ENCODE measurements around the gene NCOA1.

DNA sequence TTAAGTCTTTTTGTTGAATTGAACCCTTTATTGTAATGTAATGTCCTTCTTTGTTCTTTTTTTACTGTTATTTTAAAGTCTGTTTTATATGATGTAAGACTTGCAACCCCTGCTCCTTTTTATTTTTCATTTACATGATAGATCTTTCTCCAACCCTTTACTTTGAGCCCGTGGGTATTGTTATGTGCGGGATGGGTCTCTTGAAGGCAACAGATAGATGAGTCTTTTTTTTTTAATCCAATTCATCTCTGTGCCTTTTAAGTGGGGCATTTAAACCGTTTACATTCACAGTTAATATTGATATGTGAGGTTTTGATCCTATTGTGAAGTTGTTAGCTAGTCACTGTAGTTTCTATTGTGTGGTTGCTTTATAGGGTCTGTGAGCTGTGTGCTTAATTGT is 120.6 kb downstream of the NCOA1 start:
- no peak for TF ChIP-seq L3MBTL2 (conservative IDR thresholded peaks at IDR 0.05)
- TF ChIP-seq FOXK2 (IDR thresholded peaks at IDR 0.05) = no peak
- no peak for TF ChIP-seq FOXM1 (IDR thresholded peaks at IDR 0.05; ENCODE audit: borderline replicate concordance)
- no peak for TF ChIP-seq TARDBP (IDR thresholded peaks at IDR 0.05)

Data from HEK293T (cell line).